K562 (cell line): ENCODE data around the gene PTK7. TPM values are rescaled to one million over a fixed set of nuclear protein-coding genes. Genes with fewer than 3 reads are reported as not detected.

Experiments used
- ATAC-seq: fragments of 200-7000 bp; cut with Tn5 transposase; 3 replicates; pipeline ENCODE4 v1.9.1; 2020; ENCODE audit warnings: moderate library complexity
- BruUV-seq: library from RNA; stranded (reverse); fragments of 400-500 nt; replicated peaks from 2 replicates; lab custom pipeline; 2021; lab: Mats Ljungman, UMichigan
- CTCF ChIA-PET: fragments of 300-600 bp; formaldehyde crosslinking; extraction: SDS; loops from one replicate; lab custom pipeline; 2021; ENCODE audit warnings: low intra/inter-chr PET ratio; lab: Yijun Ruan, JAX
- POLR2A ChIA-PET: fragments of 300-600, 350-650 bp; sonication (Branson Sonifier 250); formaldehyde crosslinking; extraction: SDS; loops from one replicate; lab custom pipeline; 2021; ENCODE audit warnings: antibody characterized with exemption, inconsistent platforms; lab: Yijun Ruan, JAX
- DNase-seq, 4 experiments: peaks; one replicate each; pipeline versions ENCODE4 v3.0.0 to v3.0.0-alpha.2; 2011 to 2018; ENCODE audit warnings: low spot score in 3 of 4, mixed read lengths in 3 of 4; ENCODE audit errors: extremely low read depth in 1 of 4
- FAIRE-seq: peaks from 2 replicates; lab custom pipeline; 2011; peaks lifted over from hg19 to GRCh38; lab: Jason Lieb, UNC
- H2AFZ ChIP-seq: 2 replicates; pipeline ENCODE4 v1.6.0; 2011; ENCODE audit warnings: low read depth, low read length, control low read depth, inconsistent platforms
- H3K27ac ChIP-seq: fragments of 200-600 bp; 3 replicates; pipeline ENCODE4 v1.8.0; 2011; ENCODE audit warnings: low read depth, mild to moderate bottlenecking, control low read depth, inconsistent platforms, low read length, moderate library complexity, mixed read lengths; ENCODE audit errors: extremely low read depth
- H3K27me3 ChIP-seq, 2 experiments: fragments of 300-600 bp in 1 of 2; 2 replicates in 1 of 2; 3 replicates in 1 of 2; pipeline versions ENCODE4 v1.6.0 to v1.8.0; 2011; ENCODE audit warnings: inconsistent platforms in 2 of 2, low read length in 2 of 2, mild to moderate bottlenecking in 1 of 2, mixed read lengths in 1 of 2, moderate library complexity in 1 of 2; ENCODE audit not compliant: control insufficient read depth in 2 of 2, insufficient read depth in 2 of 2
- H3K36me3 ChIP-seq: fragments of 300-600 bp; 3 replicates; pipeline ENCODE4 v1.8.0; 2011; ENCODE audit warnings: mild to moderate bottlenecking, low read length, inconsistent platforms; ENCODE audit not compliant: control insufficient read depth, insufficient read depth
- H3K4me1 ChIP-seq, 2 experiments: fragments of 200-600 bp in 1 of 2; replicated peaks in 1 of 2; 2 replicates in 1 of 2; 3 replicates in 1 of 2; pipeline versions ENCODE4 v1.5.1 to v1.8.0; 2011; ENCODE audit warnings: inconsistent platforms in 2 of 2, low read length in 2 of 2, mild to moderate bottlenecking in 1 of 2, mixed read lengths in 1 of 2, moderate library complexity in 1 of 2; ENCODE audit not compliant: control insufficient read depth in 2 of 2, insufficient read depth in 2 of 2
- H3K4me2 ChIP-seq: 2 replicates; pipeline ENCODE4 v1.6.1; 2011; ENCODE audit warnings: low read length, control low read depth, inconsistent platforms, mixed read lengths; ENCODE audit not compliant: insufficient read depth
- H3K4me3 ChIP-seq: fragments of 200-600 bp; sonication (generic), shearing (Covaris generic); 2 replicates; pipeline ENCODE4 v1.5.1; 2016; ENCODE audit warnings: control low read depth, inconsistent platforms
- H3K79me2 ChIP-seq: fragments of 200-600 bp; 3 replicates; pipeline ENCODE4 v1.8.0; 2011; ENCODE audit warnings: low read length, inconsistent platforms; ENCODE audit not compliant: control insufficient read depth, insufficient read depth
- H3K9ac ChIP-seq, 2 experiments: 2 replicates each; pipeline versions ENCODE4 v1.6.0 to v1.6.1; 2011; ENCODE audit warnings: low read depth in 2 of 2, low read length in 2 of 2, control low read depth in 1 of 2, inconsistent platforms in 1 of 2, mild to moderate bottlenecking in 1 of 2, mixed read lengths in 1 of 2; ENCODE audit not compliant: insufficient read depth in 1 of 2
- H3K9me1 ChIP-seq: one replicate; pipeline ENCODE4 v1.6.0; 2011; ENCODE audit warnings: inconsistent platforms, mild to moderate bottlenecking, low read length, moderate library complexity; ENCODE audit not compliant: control insufficient read depth, insufficient read depth
- H3K9me3 ChIP-seq: replicated peaks from 2 replicates; pipeline ENCODE4 v1.5.1; 2011; ENCODE audit warnings: low read depth, low read length, inconsistent platforms; ENCODE audit not compliant: control insufficient read depth, insufficient read depth
- H4K20me1 ChIP-seq: replicated peaks from 2 replicates; pipeline ENCODE4 v1.6.1; 2011; ENCODE audit warnings: low read length, inconsistent platforms, mixed read lengths; ENCODE audit not compliant: control insufficient read depth, insufficient read depth
- CREBBP ChIP-seq: IDR thresholded peaks from one replicate; pipeline ENCODE4 v1.6.1; 2012; ENCODE audit warnings: low read depth, mild to moderate bottlenecking, control low read depth, inconsistent platforms, low read length
- HLTF ChIP-seq: fragments of 450-650 bp; IDR thresholded peaks from 2 replicates; pipeline ENCODE4 v1.6.1; 2016
- HNRNPUL1 ChIP-seq: fragments of 200-400 bp; formaldehyde crosslinking; IDR thresholded peaks from 2 replicates; pipeline ENCODE4 v1.6.1; 2017; ENCODE audit warnings: low read length
- POLR2B ChIP-seq: fragments of 450-650 bp; IDR thresholded peaks from 2 replicates; pipeline ENCODE4 v1.6.1; 2018; ENCODE audit warnings: low read depth; ENCODE audit not compliant: partially characterized antibody
- ZBTB7A ChIP-seq: IDR thresholded peaks from 2 replicates; pipeline ENCODE4 v1.6.1; 2011; ENCODE audit warnings: low read depth, mild to moderate bottlenecking, low read length, moderate library complexity, borderline replicate concordance; ENCODE audit not compliant: control insufficient read depth
- WGBS: fragments of 100-300 bp; shearing (Covaris generic); methylation state at CpG from one replicate; pipeline ENCODE4 v1.1.6; 2016; ENCODE audit warnings: low coverage, mixed read lengths; ENCODE audit not compliant: insufficient coverage; ENCODE audit errors: missing lambda C conversion rate; 5-methylcytosine and 5-hydroxymethylcytosine counted together
- in situ Hi-C: fragments of 300-500 bp; cut with MboI; formaldehyde crosslinking; loops from 4 replicates; pipeline ENCODE4 v1.15.0; 2018; ENCODE audit warnings: inconsistent platforms, mixed read lengths
- intact Hi-C: fragments of 100-400 bp; cut with micrococcal nuclease; formaldehyde crosslinking; loops from 2 replicates; pipeline ENCODE4 v1.14.2; 2022
- polyA plus RNA-seq, 8 experiments: library from polyadenylated mRNA; depleted of rRNA in 4 of 8; stranded (reverse) in 5 of 8; unstranded in 3 of 8; fragments of >200 nt; fragmentation: Nextera tagmentation in 2 of 8; fragmentation: Illumina TruSeq in 1 of 8; extraction: Ambion mirVana in 2 of 8; extraction: Trizol in 1 of 8; gene quantifications; 2 replicates each; pipeline versions ENCODE4 v1.2.1 to v1.2.3, GENCODE V29; 2011 to 2014; ENCODE audit warnings: inconsistent platforms in 1 of 8, missing spikeins in 1 of 8
- total RNA-seq, 7 experiments: library from RNA; depleted of rRNA in 6 of 7; stranded (reverse); fragments of >200 nt in 6 of 7; fragmentation: Illumina TruSeq in 2 of 7; extraction: Trizol in 2 of 7; gene quantifications; 2 replicates each; pipeline versions ENCODE4 v1.2.1 to v1.2.3, GENCODE V29; 2011 to 2021; ENCODE audit warnings: low replicate concordance in 1 of 7
- TF ChIP-seq, protein P1 (sequence below): sonication (generic); formaldehyde crosslinking; IDR thresholded peaks from 2 replicates; pipeline ENCODE4 v1.8.0; 2022; ENCODE audit warnings: missing genetic modification reagents, mild to moderate bottlenecking, borderline replicate concordance
- TF ChIP-seq, protein P2 (sequence below), 2 experiments: IDR thresholded peaks; 2 replicates each; pipeline ENCODE4 v1.6.1; 2011; ENCODE audit warnings: borderline replicate concordance in 1 of 2, control low read depth in 1 of 2, low read depth in 1 of 2, low read length in 1 of 2, mild to moderate bottlenecking in 1 of 2, mixed read lengths in 1 of 2, moderate library complexity in 1 of 2; ENCODE audit not compliant: insufficient read depth in 1 of 2, insufficient read length in 1 of 2, poor library complexity in 1 of 2, severe bottlenecking in 1 of 2; ENCODE audit errors: extremely low read depth in 1 of 2

PTK7 gene
- total and polyA plus RNA-seq, 9 of the 15 experiments (the other 6 are each of a cell fraction or from before 2014, with no cell fraction given), result 0.20 to 6.8 (median 4.2) TPM

DNA sequence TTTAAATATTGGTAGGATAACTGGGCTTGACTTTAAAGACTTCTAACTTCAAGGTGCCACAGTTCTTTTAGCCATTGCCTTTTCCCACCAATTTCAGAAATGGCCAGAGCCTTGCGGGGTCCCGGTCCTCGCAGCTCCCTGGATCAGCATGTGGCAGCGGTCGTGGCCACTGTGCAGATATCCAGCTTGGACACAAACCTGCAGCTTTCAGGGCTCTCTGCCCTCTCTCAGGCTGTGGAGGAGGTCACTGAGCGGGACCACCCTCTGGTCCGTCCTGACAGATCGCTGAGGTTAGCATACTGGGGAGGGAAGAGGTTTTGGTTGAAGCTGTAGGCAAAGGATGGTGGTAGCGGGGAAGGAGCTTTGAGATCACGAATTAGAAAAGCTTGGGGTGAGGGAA is 112.3 kb downstream of the PTK7 start:
- Histone ChIP-seq H4K20me1 (no peaks in the 10 kb centered on the region), H3K4me1 (peaks cover 12 to 21% of the 10 kb centered on the region in 2 experiments), H3K9me3 (no peaks in the 10 kb centered on the region), H3K79me2 (peaks cover 9% of the 10 kb centered on the region; the same call in 2 of the 3 replicates), H3K27ac (no peak overlapping the region), H3K9me1 (no peaks in the 10 kb centered on the region), H3K27me3 (no peaks in the 10 kb centered on the region), H2AFZ (no peak overlapping the region), H3K4me2 (no peak overlapping the region), H3K4me3 (no peak overlapping the region), H3K36me3 (peaks cover 46% of the 10 kb centered on the region), H3K9ac (peak overlapping the region in 1 of 2 experiments; percentile 18; a peak in 1 of 4 replicates)
- TF ChIP-seq ZBTB7A, result no peak
- TF ChIP-seq, protein P1, sequence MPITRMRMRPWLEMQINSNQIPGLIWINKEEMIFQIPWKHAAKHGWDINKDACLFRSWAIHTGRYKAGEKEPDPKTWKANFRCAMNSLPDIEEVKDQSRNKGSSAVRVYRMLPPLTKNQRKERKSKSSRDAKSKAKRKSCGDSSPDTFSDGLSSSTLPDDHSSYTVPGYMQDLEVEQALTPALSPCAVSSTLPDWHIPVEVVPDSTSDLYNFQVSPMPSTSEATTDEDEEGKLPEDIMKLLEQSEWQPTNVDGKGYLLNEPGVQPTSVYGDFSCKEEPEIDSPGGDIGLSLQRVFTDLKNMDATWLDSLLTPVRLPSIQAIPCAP (CRISPR knock-in tag), result no peak
- TF ChIP-seq HNRNPUL1, result no peak
- TF ChIP-seq CREBBP, result no peak
- TF ChIP-seq POLR2B, result no peak
- TF ChIP-seq, protein P2, sequence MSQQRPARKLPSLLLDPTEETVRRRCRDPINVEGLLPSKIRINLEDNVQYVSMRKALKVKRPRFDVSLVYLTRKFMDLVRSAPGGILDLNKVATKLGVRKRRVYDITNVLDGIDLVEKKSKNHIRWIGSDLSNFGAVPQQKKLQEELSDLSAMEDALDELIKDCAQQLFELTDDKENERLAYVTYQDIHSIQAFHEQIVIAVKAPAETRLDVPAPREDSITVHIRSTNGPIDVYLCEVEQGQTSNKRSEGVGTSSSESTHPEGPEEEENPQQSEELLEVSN (IDR thresholded peaks at IDR 0.05; ENCODE audit: borderline replicate concordance in 1 of 2, extremely low read depth in 1 of 2, insufficient read depth in 1 of 2, insufficient read length in 1 of 2, low read depth in 1 of 2, low read length in 1 of 2, poor library complexity in 1 of 2, severe bottlenecking in 1 of 2), result no peak
- no peak for TF ChIP-seq HLTF
- intact Hi-C loops, result no loop called here
- 90% methylated on average over 10 of the region's 10 CpGs for WGBS
- POLR2A ChIA-PET, result interaction anchor here (0.6 to 1.5 kb wide), 5 partner anchors 14 to 33 kb away, joined by 3 to 5 read pairs (median 4); no protein-coding TSS in a partner anchor
- CTCF ChIA-PET, result no interaction called here
- ATAC-seq (no peak), FAIRE-seq (no peak), DNase-seq (no peak)
- no TSS peak for BruUV-seq
- in situ Hi-C loops, result no loop called here
